Naive B cell (primary cell): Measurements from ENCODE around the gene CEBPE. TPM values are rescaled to one million over a fixed set of nuclear protein-coding genes. Genes with fewer than 3 reads are reported as not detected.

Experiments used
- ATAC-seq, 2 donors: fragments of 150-1000 bp; cut with Tn5 transposase; 2 replicates each; pipeline ENCODE4 v1.10.0; 2021; ENCODE audit warnings: low read depth in 2 of 2, mild to moderate bottlenecking in 2 of 2, moderate library complexity in 2 of 2
- DNase-seq: peaks from one replicate; pipeline ENCODE4 v3.0.0; 2022
- H3K27ac Mint-ChIP-seq, 6 donors: one replicate each; pipeline ENCODE4 v1.8.0; 2020 to 2022; ENCODE audit warnings: mild to moderate bottlenecking in 6 of 6, mixed read lengths in 6 of 6, moderate library complexity in 5 of 6, inconsistent platforms in 2 of 6
- H3K27me3 Mint-ChIP-seq, 3 donors: one replicate each; pipeline ENCODE4 v1.8.0; 2021 to 2022; ENCODE audit warnings: mixed read lengths in 3 of 3, mild to moderate bottlenecking in 1 of 3
- H3K36me3 Mint-ChIP-seq, 2 donors: one replicate each; pipeline ENCODE4 v1.8.0; 2020 to 2022; ENCODE audit warnings: mixed read lengths in 2 of 2, inconsistent platforms in 1 of 2, mild to moderate bottlenecking in 1 of 2
- H3K4me1 Mint-ChIP-seq, 3 donors: one replicate each; pipeline ENCODE4 v1.8.0; 2020 to 2022; ENCODE audit warnings: mixed read lengths in 3 of 3, inconsistent platforms in 1 of 3, mild to moderate bottlenecking in 1 of 3, moderate library complexity in 1 of 3
- H3K4me3 Mint-ChIP-seq, 8 donors: one replicate each; pipeline ENCODE4 v1.8.0; 2020 to 2022; ENCODE audit warnings: mild to moderate bottlenecking in 8 of 8, mixed read lengths in 8 of 8, moderate library complexity in 8 of 8, inconsistent platforms in 2 of 8
- H3K9me3 Mint-ChIP-seq, 7 donors: one replicate each; pipeline ENCODE4 v1.8.0; 2020 to 2022; ENCODE audit warnings: mixed read lengths in 7 of 7, mild to moderate bottlenecking in 5 of 7, inconsistent platforms in 2 of 7, moderate library complexity in 1 of 7
- polyA plus RNA-seq, 6 donors: library from polyadenylated mRNA; unstranded; fragments of 300-500 nt; fragmentation: Illumina TruSeq; gene quantifications; one replicate each; pipeline ENCODE4 v1.2.3, GENCODE V29; 2021; ENCODE audit warnings: low read depth in 6 of 6

CEBPE gene
- polyA plus RNA-seq, 6 donors from 2014 or later = 0.32 to 0.61 (median 0.44) TPM; not detected in 2

GRCh38 chr14:23089498-23090253, 29.4 kb downstream of the CEBPE start:
- DNase-seq (no peak), ATAC-seq (no peak)
- Mint-ChIP-seq H3K36me3 (peaks cover 0 to 23% of the 10 kb centered on the region in 2 donors), H3K4me1 (peaks cover 12 to 13% (median 12%) of the 10 kb centered on the region in 3 donors), H3K9me3 (no peaks in the 10 kb centered on the region), H3K4me3 (peak overlapping the region in 1 of 8 donors; percentile 58), H3K27ac (peak overlapping the region in 2 of 6 donors; percentile 3 to 64), H3K27me3 (no peaks in the 10 kb centered on the region)

- ATAC-seq (no peak), DNase-seq (no peak)
- Mint-ChIP-seq H3K36me3 (peaks cover 0 to 25% of the 10 kb centered on the region in 2 donors), H3K27ac (no peak overlapping the region), H3K27me3 (no peaks in the 10 kb centered on the region), H3K9me3 (no peaks in the 10 kb centered on the region), H3K4me1 (peaks cover 6 to 8% (median 8%) of the 10 kb centered on the region in 3 donors), H3K4me3 (no peak overlapping the region)
Measured at GRCh38 chr14:23086565-23086964, 32.5 kb downstream of the CEBPE start.

- no peak for ATAC-seq
- no peak for DNase-seq
- H3K27me3 Mint-ChIP-seq = no peaks in the 10 kb centered on the region
- H3K27ac Mint-ChIP-seq = no peak overlapping the region
- peaks cover 3 to 36% of the 10 kb centered on the region in 2 donors for H3K36me3 Mint-ChIP-seq
- peaks cover 6 to 8% (median 6%) of the 10 kb centered on the region in 3 donors for H3K4me1 Mint-ChIP-seq
- no peak overlapping the region for H3K4me3 Mint-ChIP-seq
- H3K9me3 Mint-ChIP-seq = no peaks in the 10 kb centered on the region
Measured at GRCh38 chr14:23085458-23085857, 33.6 kb downstream of the CEBPE start.

DNA sequence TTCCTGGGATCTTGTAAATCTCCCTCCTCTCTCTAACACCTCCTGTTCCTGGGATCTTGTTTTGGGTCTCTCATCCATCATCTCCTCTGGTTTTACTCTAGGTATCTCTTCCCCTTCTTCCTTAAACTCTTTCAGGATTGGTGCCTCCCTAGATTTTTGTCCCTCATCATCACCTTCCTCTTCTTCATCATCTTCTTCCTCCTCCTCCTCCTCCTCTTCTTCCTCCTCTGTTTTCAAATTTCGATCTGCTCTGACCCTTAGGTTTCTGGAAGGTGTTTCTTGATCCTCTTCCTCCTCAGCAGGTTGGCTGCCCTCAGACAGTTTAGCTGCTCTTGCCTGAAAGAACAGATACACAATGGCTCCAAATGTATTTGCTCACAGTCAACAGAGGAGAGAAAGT, 38.6 kb downstream of the CEBPE start:
- no peaks in the 10 kb centered on the region for H3K27me3 Mint-ChIP-seq
- H3K27ac Mint-ChIP-seq = peak overlapping the region in 2 of 6 donors; percentile 29 to 52
- peaks cover 17 to 27% of the 10 kb centered on the region in 2 donors for H3K36me3 Mint-ChIP-seq
- no peak for ATAC-seq
- peak overlapping the region in 1 of 8 donors; percentile 40 for H3K4me3 Mint-ChIP-seq
- no peak for DNase-seq
- no peaks in the 10 kb centered on the region for H3K9me3 Mint-ChIP-seq
- H3K4me1 Mint-ChIP-seq = no peaks in the 10 kb centered on the region

DNA sequence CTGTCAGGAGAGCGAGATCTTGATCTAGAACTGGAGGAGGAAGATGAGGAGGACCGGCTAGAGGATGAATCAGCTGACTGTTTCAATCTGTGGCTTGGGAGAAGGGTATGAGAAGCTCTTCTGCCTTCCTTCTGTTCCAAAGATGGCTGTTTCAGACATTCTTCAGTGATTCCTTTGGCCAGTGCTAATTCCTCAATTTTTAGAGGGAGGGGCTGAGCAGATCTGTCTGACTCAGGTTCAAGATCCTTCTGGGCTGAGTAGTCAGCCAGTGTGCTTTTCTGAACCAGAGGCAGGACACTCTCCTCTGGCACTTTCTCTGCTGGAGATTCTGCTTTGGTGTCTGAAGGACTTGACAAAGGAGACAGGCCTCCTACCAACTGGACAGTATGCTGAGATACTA, 39.3 kb downstream of the CEBPE start:
- Mint-ChIP-seq H3K27me3 (no peaks in the 10 kb centered on the region), H3K4me1 (no peaks in the 10 kb centered on the region), H3K27ac (peak overlapping the region in 2 of 6 donors; percentile 44 to 94), H3K9me3 (no peaks in the 10 kb centered on the region), H3K4me3 (no peak overlapping the region), H3K36me3 (peaks cover 21 to 26% of the 10 kb centered on the region in 2 donors)
- ATAC-seq (no peak), DNase-seq (no peak)

DNA sequence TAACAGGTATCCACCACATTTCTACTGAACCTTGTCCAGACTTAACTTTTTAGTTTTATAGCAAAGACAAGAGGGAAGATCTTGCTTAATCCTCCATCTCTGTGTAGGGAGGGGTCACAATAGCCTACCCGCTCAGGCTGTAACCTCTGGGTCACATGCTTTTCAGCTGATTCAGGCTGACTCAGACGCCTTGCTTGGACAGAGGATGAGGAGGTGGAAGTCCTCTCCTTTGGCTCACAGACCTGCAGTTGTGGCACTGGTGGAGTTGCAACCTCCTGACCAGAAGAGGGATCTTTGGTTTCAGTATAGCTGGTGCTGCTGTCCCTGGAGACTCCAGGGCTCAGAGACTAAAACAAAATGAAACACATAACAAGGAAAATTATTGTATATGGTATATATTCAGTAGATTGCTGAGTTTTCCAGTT, 40.4 kb downstream of the CEBPE start:
- no peak for DNase-seq
- H3K27ac Mint-ChIP-seq = peak overlapping the region in 1 of 6 donors; percentile 30
- H3K9me3 Mint-ChIP-seq = no peaks in the 10 kb centered on the region
- no peaks in the 10 kb centered on the region for H3K4me1 Mint-ChIP-seq
- peaks cover 21 to 26% of the 10 kb centered on the region in 2 donors for H3K36me3 Mint-ChIP-seq
- H3K4me3 Mint-ChIP-seq = peak overlapping the region in 1 of 8 donors; percentile 15
- ATAC-seq = no peak
- H3K27me3 Mint-ChIP-seq = no peaks in the 10 kb centered on the region

DNA sequence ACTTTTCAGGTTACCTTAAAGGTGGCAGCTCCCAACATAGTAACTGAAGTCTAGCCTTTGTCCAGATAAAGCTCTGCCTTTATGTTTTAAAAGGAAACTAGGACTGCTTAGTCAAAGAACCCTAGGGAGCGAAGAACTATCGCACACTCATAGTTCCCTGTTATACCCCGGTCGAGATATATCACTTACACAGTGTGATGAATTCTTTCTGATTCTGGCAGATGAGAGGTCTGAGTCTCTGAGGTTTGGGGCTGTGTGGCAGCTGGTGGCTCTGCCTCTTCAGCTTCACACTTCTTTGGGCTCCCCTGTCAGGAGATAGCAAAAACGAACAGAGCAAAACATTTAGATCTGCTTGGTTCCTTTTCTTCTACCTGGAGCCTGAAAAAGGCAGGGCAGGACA, 41.1 kb downstream of the CEBPE start:
- no peak overlapping the region for H3K27ac Mint-ChIP-seq
- no peaks in the 10 kb centered on the region for H3K9me3 Mint-ChIP-seq
- H3K4me3 Mint-ChIP-seq = no peak overlapping the region
- H3K4me1 Mint-ChIP-seq = no peaks in the 10 kb centered on the region
- peaks cover 21 to 26% of the 10 kb centered on the region in 2 donors for H3K36me3 Mint-ChIP-seq
- ATAC-seq (no peak), DNase-seq (no peak)
- H3K27me3 Mint-ChIP-seq = no peaks in the 10 kb centered on the region

- Mint-ChIP-seq H3K9me3 (no peaks in the 10 kb centered on the region), H3K4me3 (no peak overlapping the region), H3K36me3 (peaks cover 21 to 29% of the 10 kb centered on the region in 2 donors), H3K27me3 (no peaks in the 10 kb centered on the region), H3K27ac (no peak overlapping the region), H3K4me1 (peaks cover 4 to 5% (median 4%) of the 10 kb centered on the region in 3 donors)
- peak; percentile 38 to 71 for ATAC-seq
- no peak for DNase-seq
Measured at GRCh38 chr14:23076785-23077408, 42.2 kb downstream of the CEBPE start.

DNA sequence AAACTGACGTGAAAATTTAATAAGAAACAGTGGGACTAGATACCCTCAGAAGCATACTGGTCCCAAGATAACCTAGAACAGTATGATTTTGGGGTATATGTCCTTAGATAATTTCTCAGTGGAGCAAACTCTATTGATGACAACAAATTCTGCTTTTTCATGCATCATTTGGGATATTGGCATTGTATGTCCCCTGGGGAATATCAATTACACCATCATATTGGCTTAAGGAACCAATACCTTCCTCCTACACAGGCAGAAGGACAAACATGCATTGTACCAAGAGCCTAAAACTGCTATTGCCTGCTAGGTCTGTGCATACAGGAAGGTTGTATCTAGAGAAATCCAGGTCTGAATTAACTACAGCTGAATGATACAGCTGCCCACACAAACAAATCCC, 44.1 kb downstream of the CEBPE start:
- no peaks in the 10 kb centered on the region for H3K9me3 Mint-ChIP-seq
- no peak overlapping the region for H3K4me3 Mint-ChIP-seq
- DNase-seq (no peak), ATAC-seq (no peak)
- H3K27me3 Mint-ChIP-seq = no peaks in the 10 kb centered on the region
- H3K4me1 Mint-ChIP-seq = peaks cover 22 to 23% (median 23%) of the 10 kb centered on the region in 3 donors
- H3K27ac Mint-ChIP-seq = no peak overlapping the region
- H3K36me3 Mint-ChIP-seq = peaks cover 12 to 20% of the 10 kb centered on the region in 2 donors

DNA sequence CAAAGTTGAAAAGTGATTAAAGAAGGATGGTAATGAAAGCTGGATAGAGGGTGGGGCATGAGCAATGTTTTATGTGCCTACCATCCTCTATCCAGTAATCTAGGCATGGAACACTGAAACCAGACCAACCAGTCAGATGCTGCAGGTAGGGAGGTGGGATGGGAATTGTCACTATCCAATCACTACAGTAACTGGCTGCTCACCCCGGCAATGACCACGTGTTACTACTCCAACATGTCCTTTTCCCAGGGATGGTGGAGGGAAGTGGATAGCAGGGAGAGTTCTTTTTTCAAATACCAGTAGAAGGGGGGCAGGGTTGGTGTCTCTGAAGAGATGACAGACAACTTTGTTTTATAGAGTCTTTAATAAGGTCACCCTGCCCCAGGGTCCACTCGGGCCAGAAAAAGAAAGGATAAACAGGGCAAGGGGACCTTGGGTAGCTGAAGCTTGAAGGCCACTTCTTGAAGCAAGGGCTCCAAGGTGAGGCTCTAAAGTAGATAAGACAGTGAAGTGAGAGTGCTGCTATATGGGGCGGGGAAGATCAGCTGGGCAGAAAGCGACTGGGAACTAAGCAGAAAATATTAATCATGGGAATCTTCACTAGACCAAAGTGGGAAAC, 47.0 kb downstream of the CEBPE start:
- no peak for ATAC-seq
- Mint-ChIP-seq H3K36me3 (peaks cover 5 to 13% of the 10 kb centered on the region in 2 donors), H3K27ac (peak overlapping the region in 4 of 6 donors; percentile 93 to 96 (median 94)), H3K4me3 (peak overlapping the region in 7 of 8 donors; percentile 82 to 98 (median 94)), H3K4me1 (peaks cover 30 to 42% (median 38%) of the 10 kb centered on the region in 3 donors), H3K27me3 (no peaks in the 10 kb centered on the region), H3K9me3 (no peaks in the 10 kb centered on the region)
- DNase-seq = no peak

DNA sequence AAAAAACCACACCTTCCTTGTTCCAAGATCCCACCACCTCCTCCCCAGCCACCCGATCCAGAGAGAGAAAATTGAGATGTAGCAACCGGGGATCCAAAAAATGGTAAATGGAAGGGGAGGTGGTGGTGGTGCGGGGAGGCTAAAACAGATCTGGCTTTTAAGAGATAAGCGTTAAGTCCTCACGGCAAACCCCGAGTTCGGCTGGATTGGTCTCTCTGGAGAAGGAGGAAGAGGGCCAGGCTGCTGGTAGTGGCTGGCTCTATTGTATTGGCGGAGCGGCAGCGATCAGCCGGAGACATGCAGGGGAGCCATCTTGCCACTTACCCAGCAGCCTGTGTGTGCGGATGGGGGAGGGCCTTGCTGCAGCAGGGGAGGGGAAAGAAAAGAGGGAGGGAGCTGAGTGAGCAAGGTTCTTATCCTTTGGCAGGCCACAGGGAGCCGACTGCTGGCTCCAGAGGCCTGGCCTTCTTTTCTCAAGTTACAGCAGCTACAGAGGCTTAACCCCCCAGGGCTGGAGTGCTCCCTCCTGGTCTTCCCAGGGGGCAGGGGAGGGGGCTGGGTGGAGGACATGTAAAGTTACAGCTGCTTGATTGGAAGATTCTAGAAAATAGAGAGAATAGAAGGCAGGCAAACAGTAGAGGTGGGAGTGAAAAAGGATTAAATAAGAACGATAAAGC, 47.7 kb downstream of the CEBPE start:
- peaks cover 30 to 42% (median 38%) of the 10 kb centered on the region in 3 donors for H3K4me1 Mint-ChIP-seq
- ATAC-seq (peak; percentile 81 to 87), DNase-seq (peak; percentile 55)
- no peaks in the 10 kb centered on the region for H3K27me3 Mint-ChIP-seq
- H3K9me3 Mint-ChIP-seq = no peaks in the 10 kb centered on the region
- H3K36me3 Mint-ChIP-seq = peaks cover 5 to 13% of the 10 kb centered on the region in 2 donors
- peak overlapping the region; percentile 93 to 96 (median 94) for H3K27ac Mint-ChIP-seq
- H3K4me3 Mint-ChIP-seq = peak overlapping the region; percentile 82 to 98 (median 94)

DNA sequence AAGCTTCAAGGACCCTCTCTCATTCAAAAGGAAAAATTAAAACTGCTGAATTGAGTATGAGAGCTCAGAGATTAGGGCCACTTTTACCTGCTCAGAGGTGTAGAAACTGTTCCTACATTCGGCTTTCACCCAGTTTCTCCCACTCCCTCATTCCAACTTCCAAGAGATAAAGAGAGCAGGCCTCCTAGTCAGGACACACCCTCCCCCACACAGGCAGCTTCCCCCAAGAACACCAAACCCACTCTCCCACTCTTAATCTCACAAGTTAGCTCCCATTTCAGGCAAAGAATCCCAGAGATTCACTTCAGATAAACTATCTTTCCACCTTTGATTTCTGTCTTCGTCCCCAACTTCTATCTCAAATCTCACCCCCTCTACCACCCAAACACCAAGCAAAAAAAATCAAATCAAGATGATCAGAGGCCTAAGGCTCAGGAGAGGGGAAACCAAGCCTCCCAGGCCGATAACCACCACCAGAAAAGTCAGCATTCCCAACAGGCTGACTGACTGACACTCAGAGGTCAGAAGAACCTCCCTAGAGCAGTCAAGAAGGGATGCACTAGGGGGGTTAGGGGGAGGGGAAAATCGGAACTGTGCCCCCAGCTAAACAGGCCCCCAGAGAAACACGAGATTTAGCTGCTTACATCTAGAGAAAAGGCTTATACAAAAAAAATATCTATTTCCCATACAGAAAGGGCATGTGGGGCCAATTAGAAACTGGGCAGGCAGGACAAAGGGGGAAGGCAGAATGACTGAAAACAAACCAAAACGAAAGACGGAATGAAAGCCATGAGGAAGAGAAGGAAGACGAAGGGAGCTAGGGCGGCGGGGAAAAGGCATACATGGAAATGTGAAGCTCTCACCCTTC, 48.6 kb downstream of the CEBPE start:
- no peaks in the 10 kb centered on the region for H3K27me3 Mint-ChIP-seq
- peaks cover 34 to 48% (median 44%) of the 10 kb centered on the region in 3 donors for H3K4me1 Mint-ChIP-seq
- ATAC-seq (no peak), DNase-seq (no peak)
- H3K9me3 Mint-ChIP-seq = no peaks in the 10 kb centered on the region
- peaks cover 4 to 19% of the 10 kb centered on the region in 2 donors for H3K36me3 Mint-ChIP-seq
- peak overlapping the region; percentile 86 to 98 (median 94) for H3K27ac Mint-ChIP-seq
- H3K4me3 Mint-ChIP-seq = peak overlapping the region; percentile 82 to 98 (median 94)
